GM20431 (cell line): Measurements from ENCODE around the gene MAPK1.
"Not testable (repeated sequence)": the region's sequence is repeated elsewhere in the genome, so short reads cannot be mapped to it uniquely, and the experiment has no call there.

Source experiments
- in situ Hi-C: fragments of 300-500 bp; cut with MseI, MboI; formaldehyde crosslinking; loops from one replicate; pipeline ENCODE4 v1.15.0; 2020; ENCODE audit warnings: low sequenced_read_pairs; ENCODE audit not compliant: unreplicated experiment

MAPK1 gene

DNA sequence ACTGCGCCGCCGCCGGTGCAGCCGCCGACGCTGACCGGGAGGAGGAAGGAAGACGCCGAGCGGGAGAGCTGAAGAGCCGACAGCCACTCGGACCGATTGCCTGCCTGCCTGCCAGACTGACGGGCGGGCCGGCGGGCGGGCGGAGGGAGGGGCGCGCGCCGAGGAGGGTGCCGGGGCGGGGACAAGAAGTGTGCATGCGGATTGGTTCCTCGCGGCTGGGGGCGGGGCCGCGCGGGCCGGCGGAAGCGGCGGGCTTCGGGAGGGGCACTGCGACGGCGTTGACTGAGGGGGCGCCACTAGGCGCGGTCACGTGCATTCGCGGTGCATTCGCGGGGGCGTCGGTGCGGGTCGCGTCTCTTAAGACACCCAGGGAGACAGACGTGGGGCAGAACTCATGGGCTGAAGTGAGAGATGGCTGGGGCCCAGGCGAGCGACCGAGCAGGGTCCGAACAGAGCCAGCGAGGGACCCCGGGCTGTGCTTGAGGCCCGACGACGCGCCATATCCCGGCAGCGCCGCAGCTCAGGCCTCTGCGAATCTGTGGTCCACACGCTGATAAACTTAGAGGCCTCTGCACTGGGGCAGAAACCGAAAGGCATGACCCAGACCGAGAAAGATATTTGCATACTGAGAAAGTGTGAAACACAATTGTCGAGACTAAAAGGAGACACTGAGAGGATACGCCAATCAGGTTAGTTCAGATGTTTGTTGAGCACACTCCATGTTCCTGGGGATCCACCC lies at the start of gene MAPK1:
Gene MAPK1 (minus strand): TSS at position 118 of the 739 bp plus-strand sequence. CDS start 205 bp downstream, outside the sequence.
- in situ Hi-C loops, result no loop called here

DNA sequence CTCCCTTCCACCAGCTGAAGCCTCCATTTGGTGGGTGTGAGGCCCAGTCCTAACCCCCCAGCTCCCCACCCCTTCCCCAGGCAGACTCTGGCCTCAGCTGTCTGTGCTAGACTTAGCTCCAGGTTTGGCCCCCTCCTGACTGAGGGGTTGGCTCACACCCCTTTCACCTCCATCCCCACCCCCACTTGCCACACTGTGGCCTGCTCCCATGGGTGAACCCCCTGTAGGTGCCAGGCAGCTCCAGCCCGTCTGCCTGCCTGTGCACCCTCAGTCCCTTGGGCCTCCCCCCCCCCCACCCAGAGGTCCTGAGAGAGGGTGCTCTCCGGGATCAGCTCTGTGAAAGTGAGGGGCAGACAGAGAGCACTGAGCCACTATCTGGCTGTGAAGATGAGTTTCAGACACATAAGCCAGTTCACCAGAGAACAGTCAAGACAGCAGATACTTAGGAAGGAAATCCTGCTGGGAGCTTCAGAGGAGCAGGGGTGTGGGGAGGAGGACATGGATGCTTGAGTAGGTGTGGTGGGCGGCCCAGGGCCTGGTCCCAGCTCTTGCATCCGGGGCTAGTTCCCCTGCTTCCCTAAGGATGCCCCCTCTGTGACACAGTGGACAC lies 49.0 kb upstream of the MAPK1 start:
- in situ Hi-C loops, result no loop called here

DNA sequence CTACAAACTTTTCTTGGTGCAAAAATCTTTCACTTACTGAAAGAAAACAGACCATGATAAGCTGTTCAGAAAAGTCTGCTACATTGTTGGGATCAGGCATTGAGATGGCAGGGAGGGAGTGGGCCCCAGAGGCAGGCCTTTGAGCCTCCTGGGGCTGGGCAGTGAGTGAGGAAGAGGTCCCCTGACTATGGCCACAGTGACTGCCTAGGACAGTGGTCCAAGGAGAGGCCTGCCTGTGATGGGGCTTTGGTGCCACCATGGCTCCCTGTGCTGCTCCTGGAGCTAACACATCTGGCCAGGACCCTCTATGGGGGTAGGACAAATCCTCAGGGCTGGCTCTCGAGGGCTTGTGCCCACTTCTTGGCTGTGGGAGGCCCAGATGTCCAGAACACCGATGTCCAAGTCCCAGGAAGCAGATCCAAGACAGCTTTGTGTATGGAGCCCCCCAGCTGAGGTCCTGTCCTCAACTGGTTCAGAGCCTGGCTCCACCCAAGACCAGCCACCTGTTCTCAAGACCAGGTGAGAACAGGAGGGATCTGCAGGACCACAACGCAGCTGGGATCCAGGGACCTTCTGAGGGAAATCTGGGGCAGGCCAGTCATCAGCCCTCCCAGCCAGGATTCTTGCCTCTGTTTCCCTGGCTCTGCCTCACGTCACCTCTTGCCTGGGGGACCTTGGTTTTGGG lies 48.3 kb upstream of the MAPK1 start:
- in situ Hi-C loops, result no loop called here

DNA sequence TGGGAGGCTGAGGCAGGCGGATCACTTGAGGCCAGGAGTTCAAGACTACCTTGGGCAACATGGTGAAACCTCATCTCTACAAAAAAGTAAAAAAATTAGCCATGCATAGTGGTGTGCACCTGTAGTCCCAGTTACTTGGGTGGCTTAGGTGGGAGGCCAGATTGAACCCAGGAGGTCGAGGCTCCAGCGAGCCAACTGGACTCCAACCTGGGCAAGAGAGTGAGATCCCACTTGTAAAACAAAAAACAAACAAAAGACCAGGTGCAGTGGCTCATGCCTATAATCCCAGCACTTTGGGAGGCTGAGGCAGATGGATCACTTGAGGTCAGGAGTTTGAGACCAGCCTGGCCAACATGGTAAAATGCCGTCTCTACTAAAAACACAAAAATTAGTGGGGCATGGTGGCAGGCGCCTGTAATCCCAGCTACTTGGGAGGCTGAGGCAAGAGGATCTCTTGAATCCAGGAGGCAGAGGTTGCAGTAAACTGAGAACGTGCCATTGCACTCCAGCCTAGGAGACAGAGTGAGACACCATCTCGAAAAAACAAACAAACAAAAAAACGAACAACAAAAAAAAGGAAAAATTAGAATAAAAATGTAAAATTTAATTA lies 46.7 kb upstream of the MAPK1 start:
- in situ Hi-C loops, result not testable (repeated sequence)

DNA sequence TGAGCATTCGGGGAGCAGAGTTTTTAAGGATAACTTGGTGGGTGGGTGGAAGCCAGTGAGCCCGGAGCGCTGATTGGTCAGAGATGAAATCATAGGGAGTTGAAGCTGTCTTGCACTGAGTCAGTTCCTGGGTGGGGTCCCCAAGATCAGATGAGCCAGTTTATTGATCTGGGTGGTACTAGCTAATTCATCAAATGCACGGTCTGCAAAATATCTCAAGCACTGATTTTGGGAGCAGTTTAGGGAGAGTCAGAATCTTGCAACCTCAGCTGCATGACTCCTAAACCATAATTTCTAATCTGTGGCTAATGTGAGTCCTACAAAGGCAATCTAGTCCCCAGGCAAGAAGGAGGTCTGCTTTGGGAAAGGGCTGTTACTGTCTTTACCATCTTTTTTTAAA lies 42.9 kb upstream of the MAPK1 start:
- in situ Hi-C loops, result not testable (repeated sequence)

DNA sequence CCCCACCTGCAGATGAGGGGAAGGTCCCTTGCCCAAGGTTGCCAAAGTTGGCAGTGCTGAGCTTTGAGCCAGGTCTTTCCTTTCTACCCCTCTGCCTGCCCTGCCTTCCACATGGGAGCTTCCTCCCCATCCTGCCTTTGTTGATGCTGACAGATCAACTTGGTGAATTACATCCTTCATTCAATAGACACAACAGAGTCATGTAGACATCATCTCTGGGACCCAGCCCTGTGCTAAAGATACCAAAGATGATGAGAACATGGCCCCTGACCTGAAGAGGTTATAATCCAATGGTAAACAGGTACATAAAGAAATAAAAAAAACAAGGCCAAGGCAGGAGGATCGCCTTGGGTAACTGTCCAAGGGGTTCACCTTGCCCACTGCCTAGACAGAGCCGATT lies 42.4 kb upstream of the MAPK1 start:
- in situ Hi-C loops, result no loop called here

DNA sequence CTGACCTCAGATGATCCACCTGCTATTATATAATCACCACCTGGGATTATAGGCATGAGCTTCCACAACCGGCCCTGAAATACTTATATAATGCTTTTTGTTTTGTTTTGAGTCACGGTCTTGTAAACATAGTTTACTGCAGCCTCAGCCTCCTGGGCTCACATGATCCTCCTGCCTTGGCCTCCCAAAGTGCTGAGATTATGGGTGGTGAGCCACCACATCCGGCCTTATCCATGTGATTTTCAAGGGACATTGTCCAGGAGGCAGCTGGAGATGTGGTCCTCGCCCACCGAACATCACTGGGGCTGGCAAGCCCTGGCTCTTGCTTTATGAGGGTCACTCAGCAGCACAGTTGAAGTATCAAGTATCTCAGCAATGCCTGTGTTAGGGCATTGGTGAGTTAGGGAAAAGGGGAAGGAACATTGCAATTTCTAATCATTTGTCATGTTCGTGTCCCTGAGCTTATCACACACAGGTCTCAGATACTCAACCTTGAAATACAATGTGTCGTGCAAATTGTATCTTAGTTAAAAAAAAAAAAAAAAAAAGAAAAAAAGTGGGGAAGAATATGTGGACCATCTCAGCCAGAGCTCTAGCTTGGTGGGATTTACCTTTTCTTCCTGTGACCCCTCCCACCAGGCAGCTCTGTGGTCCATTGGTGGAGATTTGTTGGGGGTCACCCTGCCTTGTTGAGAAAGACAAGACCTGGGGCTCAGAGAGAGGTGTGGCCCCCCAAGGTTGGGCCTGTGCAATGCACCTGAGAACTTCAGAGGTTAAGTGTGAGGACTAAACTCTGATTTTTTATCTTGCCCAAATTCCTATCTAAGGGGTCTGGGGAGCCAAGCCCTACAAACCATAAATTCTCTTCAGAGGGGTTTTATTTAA lies 40.4 kb upstream of the MAPK1 start:
- in situ Hi-C loops, result no loop called here

DNA sequence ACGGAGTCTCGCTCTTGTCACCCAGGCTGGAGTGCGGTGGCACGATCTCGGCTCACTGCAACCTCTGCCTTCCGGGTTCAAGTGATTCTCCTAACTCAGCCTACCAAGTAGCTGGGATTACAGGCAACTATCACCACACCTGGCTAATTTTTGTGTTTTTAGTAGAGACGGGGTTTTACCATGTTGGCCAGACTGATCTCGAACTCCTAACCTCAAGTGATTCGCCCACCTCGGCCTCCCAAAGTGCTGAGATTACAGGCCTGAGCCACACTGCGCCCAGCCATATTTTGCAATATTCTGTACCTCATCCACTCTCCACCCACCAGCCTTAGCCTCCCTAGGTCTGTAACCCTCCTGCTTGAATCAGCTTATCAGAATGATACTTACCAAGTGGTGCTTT lies 37.8 kb upstream of the MAPK1 start:
- in situ Hi-C loops, result not testable (repeated sequence)

DNA sequence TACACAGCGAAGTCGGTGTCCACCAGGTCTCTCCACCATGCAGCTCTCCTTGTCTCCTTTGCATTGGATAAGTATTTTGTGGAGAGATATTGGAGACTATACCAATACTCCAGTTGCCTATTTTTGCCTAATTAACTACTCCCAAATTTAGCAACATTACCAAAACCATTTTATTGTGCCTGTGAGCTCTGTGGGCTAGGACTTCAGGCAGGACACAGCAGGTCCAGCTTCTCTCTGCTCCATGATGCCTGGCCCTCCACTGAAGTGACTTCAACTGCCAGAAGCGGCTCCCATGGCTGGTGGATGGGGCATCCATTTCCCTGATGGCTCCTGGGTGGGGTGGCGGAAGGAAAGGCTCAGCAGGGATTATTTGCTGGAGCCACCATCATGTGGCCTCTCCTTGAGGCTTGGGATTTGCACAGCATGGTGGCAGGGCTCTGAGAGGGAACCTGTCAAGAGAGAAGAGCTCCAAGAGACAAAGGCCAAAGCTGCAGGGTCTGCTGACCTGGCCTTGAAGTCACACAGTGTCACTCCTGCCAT lies 36.9 kb upstream of the MAPK1 start:
- in situ Hi-C loops, result no loop called here

DNA sequence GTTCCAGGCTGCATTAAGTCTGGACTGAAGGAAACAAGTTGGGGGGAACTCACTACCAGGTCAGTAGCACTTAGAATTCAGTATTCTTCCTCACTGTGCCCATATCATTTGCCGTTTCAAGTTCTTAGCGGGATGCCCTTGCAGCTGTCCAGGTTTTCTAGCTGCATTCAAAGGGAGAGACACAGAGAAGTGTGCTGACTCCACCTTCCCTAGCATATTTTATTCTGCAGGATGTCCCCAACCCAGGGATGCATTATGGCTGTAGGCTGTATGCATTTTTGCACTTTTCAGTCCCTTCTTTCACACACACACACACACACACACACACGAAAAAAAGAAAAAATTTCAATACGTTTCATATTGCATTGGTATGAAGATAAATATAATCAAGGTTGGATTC lies 35.8 kb upstream of the MAPK1 start:
- in situ Hi-C loops, result no loop called here

DNA sequence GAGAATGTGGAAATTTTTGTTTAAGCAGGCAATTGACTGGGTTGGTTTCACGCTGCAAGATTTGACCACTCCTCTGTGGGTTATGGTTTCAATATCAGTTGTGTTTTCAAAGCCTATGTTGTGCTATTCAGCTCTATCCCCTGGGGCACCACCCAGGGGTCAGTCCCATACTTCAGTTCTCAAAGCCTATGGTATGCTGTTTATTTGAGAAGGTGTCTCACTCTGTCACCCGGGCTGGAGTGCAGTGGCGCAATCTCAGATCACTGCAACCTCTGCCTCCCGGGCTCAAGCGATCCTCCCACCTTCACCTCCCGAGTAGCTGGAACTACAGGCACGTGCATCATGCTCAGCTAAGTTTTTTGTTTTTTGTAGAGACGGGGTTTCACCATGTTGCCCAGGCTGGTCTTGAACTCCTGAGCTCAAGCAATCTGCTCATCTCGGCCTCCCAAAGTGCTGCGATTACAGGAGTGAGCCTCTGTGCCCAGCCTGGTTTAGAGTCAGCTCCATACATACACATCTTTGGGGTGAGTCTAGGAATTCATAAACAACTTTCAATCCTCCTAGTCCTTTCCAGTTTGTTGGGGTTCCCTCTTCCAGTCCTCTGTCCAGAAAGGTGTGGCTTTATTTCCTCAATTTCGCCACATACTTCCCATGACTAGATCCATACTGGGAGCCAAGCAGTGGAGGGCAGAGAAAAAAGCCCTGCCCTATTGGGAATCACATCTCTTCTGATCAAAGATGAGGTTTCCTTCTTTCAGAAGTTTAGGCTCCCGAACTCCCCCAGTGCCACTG lies 35.0 kb upstream of the MAPK1 start:
- in situ Hi-C loops, result no loop called here

DNA sequence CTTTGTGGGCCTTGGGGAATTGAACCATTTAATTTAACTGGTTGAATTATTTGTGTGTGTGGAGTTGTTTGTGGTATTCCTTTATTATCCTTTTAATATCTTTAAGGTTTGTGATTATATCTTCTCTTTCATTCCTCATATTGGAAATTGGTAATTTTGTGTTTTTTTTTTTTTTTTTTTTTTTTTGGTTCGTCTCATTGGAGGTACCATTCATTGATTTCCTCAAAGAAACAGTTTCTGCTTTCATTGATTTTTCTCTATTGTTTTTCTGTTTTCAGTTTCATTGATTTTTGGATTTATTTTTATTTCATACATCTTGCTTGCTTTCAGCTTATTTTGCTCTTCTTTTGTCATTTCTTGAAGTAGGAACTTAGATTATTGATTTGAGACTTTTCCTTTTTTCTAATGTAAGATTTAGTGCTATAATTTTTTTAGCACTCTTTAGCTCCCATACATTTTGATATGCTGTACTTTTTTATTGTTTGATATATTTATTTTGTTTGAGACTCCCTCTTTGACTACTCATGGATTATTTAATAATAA lies 31.0 kb upstream of the MAPK1 start:
- in situ Hi-C loops, result no loop called here

DNA sequence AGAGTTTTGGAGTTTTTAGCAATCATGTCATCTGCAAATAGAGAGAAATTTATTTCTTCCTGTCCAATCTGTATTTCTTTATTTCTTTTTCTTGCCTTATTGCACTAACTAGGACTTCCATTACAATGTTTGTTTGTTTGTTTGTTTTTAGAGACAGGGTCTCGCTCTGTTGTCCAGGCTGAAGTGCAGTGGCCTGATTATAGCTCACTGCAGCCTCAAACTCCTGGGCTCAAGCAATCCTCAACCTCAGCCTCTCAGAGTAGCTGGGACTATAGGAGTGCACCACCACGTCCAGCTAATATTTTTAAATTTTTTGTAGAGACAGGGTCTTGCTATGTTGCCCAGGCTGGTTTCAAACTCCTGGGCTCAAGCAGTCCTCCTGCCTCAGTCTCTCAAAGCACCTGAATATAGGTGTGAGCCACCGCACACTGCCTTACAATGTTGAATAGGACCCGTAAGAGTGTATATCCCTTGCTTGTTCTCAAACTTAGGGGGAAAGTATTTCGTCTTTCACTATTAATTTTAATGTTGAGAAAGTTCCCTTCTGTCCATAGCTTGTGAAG lies 29.6 kb upstream of the MAPK1 start:
- in situ Hi-C loops, result no loop called here

DNA sequence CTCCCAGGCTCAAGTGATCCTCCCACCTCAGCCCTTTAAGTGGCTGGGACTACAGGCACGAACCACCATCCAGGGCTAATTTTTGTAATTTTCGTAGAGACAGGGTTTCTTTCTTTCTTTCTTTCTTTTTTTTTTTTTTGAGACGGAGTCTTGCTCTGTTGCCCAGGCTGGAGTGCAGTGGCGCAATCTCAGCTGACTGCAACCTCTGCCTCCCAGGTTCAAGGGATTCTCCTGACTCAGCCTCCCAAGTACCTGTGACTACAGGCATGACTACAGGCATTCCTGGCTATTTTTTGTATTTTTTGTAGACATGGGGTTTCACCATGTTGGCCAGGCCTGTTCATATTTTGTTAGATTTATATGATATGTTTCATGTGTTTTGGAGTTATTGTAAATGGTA lies 28.8 kb upstream of the MAPK1 start:
- in situ Hi-C loops, result not testable (repeated sequence)

DNA sequence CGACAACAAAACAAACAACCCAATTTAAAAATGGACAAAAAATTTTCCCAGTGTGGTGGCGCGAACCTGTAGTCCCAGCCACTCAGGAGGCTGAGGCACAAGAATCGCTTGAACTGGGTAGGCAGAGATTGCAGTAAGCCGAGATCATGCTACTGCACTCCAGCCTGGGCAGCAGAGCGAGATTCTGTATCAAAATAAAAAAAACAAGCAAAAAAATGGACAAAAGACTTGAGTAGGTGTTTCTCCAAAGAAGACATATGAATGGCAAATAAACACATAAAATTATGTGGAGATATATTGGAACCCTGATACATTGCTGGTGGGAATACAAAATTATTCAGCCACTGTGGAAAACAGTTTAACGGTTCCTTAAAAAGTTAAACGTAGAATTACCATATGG lies 27.4 kb upstream of the MAPK1 start:
- in situ Hi-C loops, result no loop called here

DNA sequence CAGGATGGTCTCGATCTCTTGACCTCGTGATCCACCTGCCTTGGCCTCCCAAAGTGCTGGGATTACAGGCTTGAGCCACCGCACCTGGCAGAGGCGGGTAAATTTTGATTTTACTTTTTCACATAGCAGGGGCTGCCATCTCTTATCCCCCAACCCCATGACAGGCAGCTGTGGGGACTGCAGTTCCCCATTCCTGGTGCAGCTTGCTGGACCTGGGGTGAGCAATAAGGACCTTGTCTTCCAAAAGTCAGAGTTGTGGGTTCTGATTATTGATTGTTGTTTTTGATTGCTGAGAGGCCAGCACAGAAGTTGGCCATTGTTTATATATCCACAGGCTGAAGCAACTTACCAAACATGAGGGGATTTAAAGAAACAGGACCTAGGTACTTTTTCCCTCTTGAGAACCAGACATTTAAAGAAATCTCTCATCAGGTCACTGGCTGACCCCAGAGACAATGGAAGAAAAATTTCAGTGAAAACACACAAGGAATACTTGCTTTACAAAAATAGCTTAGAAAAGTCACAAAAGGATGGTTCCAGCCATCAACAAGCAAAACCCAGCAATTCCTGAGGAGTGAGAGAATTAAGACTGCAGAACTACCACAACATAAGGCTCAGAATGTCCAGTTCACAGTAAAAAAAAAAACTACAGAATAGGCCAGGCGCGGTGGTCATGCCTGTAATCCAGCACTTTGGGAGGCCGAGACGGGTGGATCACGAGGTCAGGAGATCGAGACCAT lies 22.0 kb upstream of the MAPK1 start:
- in situ Hi-C loops, result no loop called here

DNA sequence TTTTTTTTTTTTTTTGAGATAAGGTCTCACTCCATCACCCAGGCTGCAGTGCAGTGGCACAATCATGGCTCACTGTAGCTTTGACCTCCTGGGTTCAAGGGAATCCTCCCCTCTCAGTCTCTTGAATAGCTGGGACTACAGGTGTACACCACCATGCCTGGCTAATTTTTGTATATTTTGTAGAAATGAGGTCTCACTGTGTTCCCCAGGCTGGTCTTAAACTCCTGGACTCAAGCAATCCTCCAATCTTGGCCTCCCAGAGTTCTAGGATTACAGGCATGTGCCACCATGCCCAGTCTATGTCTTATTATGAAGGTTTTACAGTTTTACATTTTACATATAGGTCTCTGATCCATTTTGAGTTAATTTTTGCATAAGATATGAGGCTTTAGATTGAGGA lies 20.4 kb upstream of the MAPK1 start:
- in situ Hi-C loops, result no loop called here

DNA sequence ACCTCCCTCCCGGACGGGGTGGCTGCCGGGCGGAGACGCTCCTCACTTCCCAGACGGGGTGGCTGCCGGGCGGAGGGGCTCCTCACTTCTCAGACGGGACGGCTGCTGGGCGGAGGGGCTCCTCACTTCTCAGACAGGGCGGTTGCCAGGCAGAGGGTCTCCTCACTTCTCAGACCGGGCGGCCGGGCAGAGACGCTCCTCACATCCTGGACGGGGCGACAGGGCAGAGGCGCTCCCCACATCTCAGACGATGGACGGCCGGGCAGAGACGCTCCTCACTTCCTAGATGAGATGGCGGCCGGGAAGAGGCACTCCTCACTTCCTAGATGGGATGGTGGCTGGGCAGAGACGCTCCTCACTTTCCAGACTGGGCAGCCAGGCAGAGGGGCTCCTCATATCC lies 16.5 kb upstream of the MAPK1 start:
- in situ Hi-C loops, result not testable (repeated sequence)
